Measurements from ENCODE around the gene LRRC10.
"Not testable (repeated sequence)": the region's sequence is repeated elsewhere in the genome, so short reads cannot be mapped to it uniquely, and the experiment has no call there.

LRRC10 gene

GRCh38 chr12:69619050-69619449, 8.3 kb upstream of the LRRC10 start:
- no peak for DNase-seq (ENCODE audit: low read depth)

- no peak for DNase-seq (ENCODE audit: low read depth)
Observed at GRCh38 chr12:69616025-69616424, 5.3 kb upstream of the LRRC10 start.

- no peak for DNase-seq (ENCODE audit: low read depth)
Observed at GRCh38 chr12:69613351-69613750, 2.6 kb upstream of the LRRC10 start.

- no peak for DNase-seq (ENCODE audit: low read depth)
Observed at GRCh38 chr12:69610126-69610525, 581 bp downstream of the LRRC10 start.

GRCh38 chr12:69608114-69608513, 2.6 kb downstream of the LRRC10 start:
- DNase-seq (ENCODE audit: low read depth) = no peak

- DNase-seq (ENCODE audit: low read depth) = not testable (repeated sequence)
Observed at GRCh38 chr12:69604275-69604674, 6.4 kb downstream of the LRRC10 start.

- not testable (repeated sequence) for DNase-seq (ENCODE audit: low read depth)
Observed at GRCh38 chr12:69603556-69603955, 7.2 kb downstream of the LRRC10 start.

GRCh38 chr12:69602954-69603353, 7.8 kb downstream of the LRRC10 start:
- no peak for DNase-seq (ENCODE audit: low read depth)

GRCh38 chr12:69601962-69602685, 8.6 kb downstream of the LRRC10 start:
- no peak for DNase-seq (ENCODE audit: low read depth)

- DNase-seq (ENCODE audit: low read depth) = no peak
Observed at GRCh38 chr12:69600804-69601203, 9.9 kb downstream of the LRRC10 start.

- no peak for DNase-seq (ENCODE audit: low read depth)
Observed at GRCh38 chr12:69598174-69598753, 12.4 kb downstream of the LRRC10 start.

- DNase-seq (ENCODE audit: low read depth) = no peak
Observed at GRCh38 chr12:69595689-69596088, 15.0 kb downstream of the LRRC10 start.

GRCh38 chr12:69589082-69589481, 21.6 kb downstream of the LRRC10 start:
- no peak for DNase-seq (ENCODE audit: low read depth)

- no peak for DNase-seq (ENCODE audit: low read depth)
Observed at GRCh38 chr12:69588527-69588926, 22.2 kb downstream of the LRRC10 start.

GRCh38 chr12:69585189-69586062, 25.3 kb downstream of the LRRC10 start, which contains the start of gene CCT2:
Gene CCT2, plus strand, starts transcription at chr12:69585459. Its CDS starts 63 bp downstream, at chr12:69585522.
- peak; percentile 96 for DNase-seq (ENCODE audit: low read depth)

GRCh38 chr12:69583203-69583602, 27.5 kb downstream of the LRRC10 start:
- no peak for DNase-seq (ENCODE audit: low read depth)

GRCh38 chr12:69580074-69580473, 30.6 kb downstream of the LRRC10 start:
- no peak for DNase-seq (ENCODE audit: low read depth)

- no peak for DNase-seq (ENCODE audit: low read depth)
Observed at GRCh38 chr12:69579029-69579428, 31.7 kb downstream of the LRRC10 start.

GRCh38 chr12:69578283-69578682, 32.4 kb downstream of the LRRC10 start:
- DNase-seq (ENCODE audit: low read depth) = no peak

- no peak for DNase-seq (ENCODE audit: low read depth)
Observed at GRCh38 chr12:69575346-69575745, 35.4 kb downstream of the LRRC10 start.

- DNase-seq (ENCODE audit: low read depth) = peak; percentile 29
Observed at GRCh38 chr12:69570545-69571399, 39.9 kb downstream of the LRRC10 start.

GRCh38 chr12:69570000-69570516, 40.6 kb downstream of the LRRC10 start:
- no peak for DNase-seq (ENCODE audit: low read depth)
